Stimulated activated effector memory CD8-positive, alpha-beta T cell treated with anti-CD3 and anti-CD28 coated beads, Interleukin-12 subunit alpha, Interleukin-12 subunit beta, amount 100 ng/mL, for 72 hours (primary cell): Measurements from ENCODE around the gene HYKK.
"Not testable (repeated sequence)": the region's sequence is repeated elsewhere in the genome, so short reads cannot be mapped to it uniquely, and the experiment has no call there.

Experiments used
- ATAC-seq: fragments of 150-1000 bp; cut with Tn5 transposase; 2 replicates; pipeline ENCODE4 v1.10.0; 2021
- DNase-seq, 2 donors: peaks; one replicate each; pipeline ENCODE4 v3.0.0; 2021 to 2022; ENCODE audit warnings: low spot score in 2 of 2
- H3K27ac Mint-ChIP-seq: one replicate; pipeline ENCODE4 v1.8.0; 2022; ENCODE audit warnings: mild to moderate bottlenecking, mixed read lengths
- H3K36me3 Mint-ChIP-seq: one replicate; pipeline ENCODE4 v1.8.0; 2022; ENCODE audit warnings: mild to moderate bottlenecking, mixed read lengths
- H3K4me1 Mint-ChIP-seq: one replicate; pipeline ENCODE4 v1.8.0; 2022; ENCODE audit warnings: mixed read lengths
- H3K4me3 Mint-ChIP-seq: one replicate; pipeline ENCODE4 v1.8.0; 2022; ENCODE audit warnings: mild to moderate bottlenecking, mixed read lengths
- H3K9me3 Mint-ChIP-seq: one replicate; pipeline ENCODE4 v1.8.0; 2022; ENCODE audit warnings: mixed read lengths

Gene HYKK

DNA sequence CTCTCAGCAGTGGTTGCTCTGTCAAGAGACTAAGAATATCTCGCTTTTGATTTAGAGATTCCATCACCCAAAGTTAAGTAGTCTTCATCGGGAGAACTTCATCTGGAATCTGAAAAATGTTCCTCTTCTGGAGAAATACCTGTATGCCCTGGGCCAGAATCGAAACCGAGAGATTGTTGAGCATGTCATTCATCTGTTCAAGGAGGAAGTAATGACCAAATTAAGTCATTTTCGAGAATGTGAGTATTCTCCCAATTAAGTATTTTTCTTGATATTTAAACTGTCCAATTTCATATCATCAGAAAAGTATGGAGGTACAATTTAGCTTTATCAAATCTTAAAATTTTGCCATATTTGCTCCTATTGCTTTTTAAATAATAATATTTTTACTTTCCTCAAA is 19.9 kb downstream of the HYKK start:
- ATAC-seq, result no peak
- H3K4me1 Mint-ChIP-seq, result no peaks in the 10 kb centered on the region
- H3K9me3 Mint-ChIP-seq, result no peaks in the 10 kb centered on the region
- DNase-seq, result no peak
- no peak overlapping the region for H3K27ac Mint-ChIP-seq
- H3K36me3 Mint-ChIP-seq, result no peaks in the 10 kb centered on the region
- H3K4me3 Mint-ChIP-seq, result no peak overlapping the region

- no peaks in the 10 kb centered on the region for H3K9me3 Mint-ChIP-seq
- H3K36me3 Mint-ChIP-seq, result no peaks in the 10 kb centered on the region
- no peak overlapping the region for H3K4me3 Mint-ChIP-seq
- H3K4me1 Mint-ChIP-seq, result no peaks in the 10 kb centered on the region
- ATAC-seq, result no peak
- no peak for DNase-seq
- no peak overlapping the region for H3K27ac Mint-ChIP-seq
Observed at GRCh38 chr15:78533331-78533730, 26.0 kb downstream of the HYKK start.

DNA sequence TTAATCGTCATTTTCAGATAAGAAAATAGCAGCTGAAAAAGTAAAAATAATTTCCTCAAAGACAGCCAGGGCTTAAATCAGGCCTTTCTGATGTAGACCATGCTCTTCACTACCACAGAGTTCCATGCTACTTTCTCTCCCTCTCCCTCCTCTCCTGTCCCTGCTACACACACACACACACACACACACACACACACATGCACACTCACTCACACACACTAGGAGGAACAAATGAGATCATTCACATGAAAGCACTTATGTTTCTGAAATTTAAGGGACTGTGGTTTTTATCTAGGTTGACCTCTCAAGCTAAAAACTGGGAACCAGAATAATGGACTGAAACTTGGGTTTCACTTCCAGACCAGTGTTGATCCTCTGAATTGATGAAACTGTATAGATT is 28.8 kb downstream of the HYKK start:
- peaks cover 17% of the 10 kb centered on the region for H3K36me3 Mint-ChIP-seq
- DNase-seq (no peak), ATAC-seq (no peak)
- no peaks in the 10 kb centered on the region for H3K9me3 Mint-ChIP-seq
- H3K4me1 Mint-ChIP-seq, result no peaks in the 10 kb centered on the region
- H3K27ac Mint-ChIP-seq, result no peak overlapping the region
- no peak overlapping the region for H3K4me3 Mint-ChIP-seq

- H3K9me3 Mint-ChIP-seq, result no peaks in the 10 kb centered on the region
- H3K27ac Mint-ChIP-seq, result no peak overlapping the region
- H3K4me1 Mint-ChIP-seq, result peaks cover 11% of the 10 kb centered on the region
- H3K4me3 Mint-ChIP-seq, result no peak overlapping the region
- DNase-seq (no peak), ATAC-seq (no peak)
- H3K36me3 Mint-ChIP-seq, result peaks cover 28% of the 10 kb centered on the region
Observed at GRCh38 chr15:78537266-78537905, 30.0 kb downstream of the HYKK start.

GRCh38 chr15:78538358-78538757 is 31.0 kb downstream of the HYKK start:
- H3K36me3 Mint-ChIP-seq, result peaks cover 38% of the 10 kb centered on the region
- H3K27ac Mint-ChIP-seq, result no peak overlapping the region
- DNase-seq, result no peak
- H3K4me1 Mint-ChIP-seq, result peaks cover 20% of the 10 kb centered on the region
- no peaks in the 10 kb centered on the region for H3K9me3 Mint-ChIP-seq
- H3K4me3 Mint-ChIP-seq, result no peak overlapping the region
- no peak for ATAC-seq

GRCh38 chr15:78539464-78540140 is 32.2 kb downstream of the HYKK start:
- DNase-seq, ATAC-seq, H3K9me3 Mint-ChIP-seq: not testable (repeated sequence)
- Mint-ChIP-seq H3K4me3 (peak overlapping the region; percentile 73), H3K27ac (peak overlapping the region; percentile 99), H3K36me3 (peaks cover 50% of the 10 kb centered on the region), H3K4me1 (peaks cover 20% of the 10 kb centered on the region)

DNA sequence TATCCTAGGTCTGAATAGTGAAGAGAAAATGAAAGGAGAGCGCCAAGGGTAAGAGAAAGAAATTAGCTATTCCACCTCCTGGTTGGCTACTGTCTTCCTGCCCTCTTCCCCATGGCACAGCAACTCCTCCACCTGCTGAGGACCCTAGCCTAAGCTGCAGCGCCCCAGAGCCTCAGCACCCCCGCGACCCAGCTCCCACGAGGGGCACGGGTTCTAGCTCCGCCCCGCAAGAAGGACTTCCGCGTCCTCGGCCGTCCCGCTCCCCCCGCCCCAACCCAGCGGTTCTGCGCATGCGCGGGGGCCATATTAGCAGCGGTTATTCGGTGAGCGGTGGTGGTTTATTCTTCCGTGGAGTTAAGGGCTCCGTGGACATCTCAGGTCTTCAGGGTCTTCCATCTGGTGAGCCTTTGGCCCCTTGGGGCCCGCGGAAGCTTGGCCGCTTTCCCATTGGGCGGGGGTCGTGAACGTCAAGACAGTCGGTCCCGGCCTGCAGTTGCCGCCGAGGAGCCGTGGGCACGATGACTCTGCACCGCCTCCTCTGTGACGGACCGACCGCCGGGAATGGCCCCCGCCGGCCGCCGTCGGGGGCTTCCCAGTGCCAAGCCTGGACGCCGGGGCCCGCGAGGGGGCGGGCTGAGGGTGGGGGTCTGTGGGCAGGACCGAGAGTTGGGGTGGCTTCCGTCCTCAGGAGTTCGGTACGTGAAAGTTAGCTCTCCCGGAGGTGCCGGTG is 32.9 kb downstream of the HYKK start, which contains the start of gene PSMA4:
Gene PSMA4 (plus strand): TSS at position 304 of the 730 bp plus-strand sequence. CDS start 1,484 bp downstream, outside the sequence.
- no peaks in the 10 kb centered on the region for H3K9me3 Mint-ChIP-seq
- peak within 1 kb of the TSS; percentile 73 for H3K4me3 Mint-ChIP-seq
- H3K36me3 Mint-ChIP-seq, result peaks cover 57% of the 10 kb centered on the region
- peak within 1 kb of the TSS; percentile 99 for H3K27ac Mint-ChIP-seq
- H3K4me1 Mint-ChIP-seq, result peaks cover 20% of the 10 kb centered on the region
- DNase-seq, result peak; percentile 95 to 98
- ATAC-seq, result peak; percentile 96

DNA sequence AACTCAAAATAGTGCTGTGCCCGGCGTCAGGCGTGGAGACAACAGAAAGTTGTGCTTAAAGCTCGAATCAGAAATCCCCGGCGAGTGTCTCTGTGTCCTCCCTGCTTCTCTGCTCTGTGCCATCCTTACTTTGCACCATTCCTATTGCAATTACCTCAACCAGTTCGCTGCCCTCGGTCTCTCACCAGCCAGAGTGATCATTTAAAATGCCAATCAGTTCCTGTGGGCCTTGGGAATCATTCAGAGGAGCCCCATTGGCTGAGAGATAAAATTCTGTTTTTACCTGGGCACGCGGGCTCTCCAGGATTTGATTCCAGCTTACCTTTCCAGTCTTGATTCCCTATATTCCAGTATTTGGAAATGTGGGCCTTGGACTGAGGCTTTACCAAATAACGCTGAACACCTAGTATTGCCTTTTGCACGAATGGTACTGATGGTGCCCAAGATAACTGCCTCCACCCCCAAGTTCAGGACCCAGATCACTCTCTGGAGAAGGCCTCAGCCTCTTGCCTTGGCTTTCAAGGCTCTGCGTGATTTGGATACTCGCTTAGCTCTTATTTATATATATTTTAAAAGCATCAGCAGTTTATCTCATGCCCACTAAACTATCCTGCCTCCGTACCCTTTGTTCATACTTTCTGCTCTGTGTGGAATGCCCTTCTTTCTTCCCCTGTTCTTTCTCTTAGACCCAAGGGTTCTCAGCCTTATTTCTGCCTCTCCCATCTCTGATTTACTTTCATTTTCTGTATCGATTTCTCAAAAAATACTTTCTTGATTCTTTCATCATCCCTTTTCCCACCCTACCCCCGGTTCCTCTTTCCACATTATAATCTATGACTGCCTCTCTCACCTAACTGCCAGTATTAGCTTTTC is 33.7 kb downstream of the HYKK start:
- DNase-seq (no peak), ATAC-seq (no peak)
- peak overlapping the region; percentile 99 for H3K27ac Mint-ChIP-seq
- no peaks in the 10 kb centered on the region for H3K9me3 Mint-ChIP-seq
- H3K4me1 Mint-ChIP-seq, result peaks cover 20% of the 10 kb centered on the region
- peak overlapping the region; percentile 73 for H3K4me3 Mint-ChIP-seq
- peaks cover 65% of the 10 kb centered on the region for H3K36me3 Mint-ChIP-seq

DNA sequence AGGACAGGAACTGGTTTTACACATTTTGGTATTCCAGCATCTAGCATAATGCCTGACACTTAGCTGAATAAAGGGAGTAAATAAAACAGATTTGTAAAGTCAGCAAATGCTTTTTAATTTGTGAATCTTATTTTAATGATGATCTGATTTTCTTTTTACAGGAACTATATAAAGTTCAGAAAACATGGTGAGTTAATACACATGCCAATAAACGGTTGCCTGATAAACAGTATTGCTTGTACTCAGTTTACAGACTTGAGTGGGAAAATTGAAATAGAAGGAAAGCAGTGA is 34.3 kb downstream of the HYKK start:
- peaks cover 71% of the 10 kb centered on the region for H3K36me3 Mint-ChIP-seq
- peaks cover 20% of the 10 kb centered on the region for H3K4me1 Mint-ChIP-seq
- peak overlapping the region; percentile 99 for H3K27ac Mint-ChIP-seq
- H3K4me3 Mint-ChIP-seq, result peak overlapping the region; percentile 73
- no peak for ATAC-seq
- no peak for DNase-seq
- H3K9me3 Mint-ChIP-seq, result no peaks in the 10 kb centered on the region

DNA sequence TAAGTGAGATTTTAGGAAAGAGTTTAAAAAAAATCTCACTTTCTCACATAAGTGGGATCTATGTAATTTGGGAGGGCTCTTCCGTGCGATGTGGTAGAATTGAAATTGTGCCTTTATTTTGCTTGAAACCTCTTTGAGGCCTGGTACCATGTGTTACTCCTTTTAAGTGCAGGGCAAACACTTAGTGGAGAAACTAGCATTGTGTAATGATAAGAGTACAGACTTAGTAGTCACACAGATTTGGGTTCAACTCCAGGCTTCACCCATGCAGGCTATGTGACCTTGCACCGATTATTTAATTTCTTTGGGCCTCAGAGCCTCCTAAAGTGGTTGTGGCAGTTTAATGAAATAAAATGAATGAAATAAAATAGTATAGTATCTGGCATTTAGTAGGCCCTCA is 35.3 kb downstream of the HYKK start:
- peaks cover 20% of the 10 kb centered on the region for H3K4me1 Mint-ChIP-seq
- peak overlapping the region; percentile 73 for H3K4me3 Mint-ChIP-seq
- H3K27ac Mint-ChIP-seq, result peak overlapping the region; percentile 99
- peaks cover 80% of the 10 kb centered on the region for H3K36me3 Mint-ChIP-seq
- no peaks in the 10 kb centered on the region for H3K9me3 Mint-ChIP-seq
- no peak for ATAC-seq
- no peak for DNase-seq

DNA sequence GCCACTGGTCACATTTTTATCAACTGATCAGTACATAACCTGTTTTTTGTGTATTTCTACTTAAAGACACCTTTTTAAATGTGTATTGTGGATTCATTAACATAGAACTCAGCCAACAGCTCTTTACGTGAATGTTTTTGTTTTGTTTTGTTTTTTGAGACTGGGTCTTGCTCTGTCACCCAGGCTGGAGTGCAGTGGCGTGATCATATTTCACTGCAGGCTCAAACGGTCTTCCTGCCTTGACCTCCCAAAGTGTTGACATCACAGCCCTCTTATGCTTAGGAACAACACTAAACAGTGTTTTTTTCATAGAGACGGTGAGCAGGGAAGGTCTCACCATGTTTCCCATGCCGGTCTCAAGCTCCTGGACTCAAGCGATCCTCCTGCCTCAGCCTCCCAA is 42.8 kb downstream of the HYKK start:
- DNase-seq (no peak), ATAC-seq (no peak)
- no peak overlapping the region for H3K27ac Mint-ChIP-seq
- H3K4me3 Mint-ChIP-seq, result no peak overlapping the region
- H3K36me3 Mint-ChIP-seq, result peaks cover 64% of the 10 kb centered on the region
- no peaks in the 10 kb centered on the region for H3K9me3 Mint-ChIP-seq
- H3K4me1 Mint-ChIP-seq, result no peaks in the 10 kb centered on the region

GRCh38 chr15:78550815-78551214 is 43.4 kb downstream of the HYKK start:
- Mint-ChIP-seq H3K36me3 (peaks cover 58% of the 10 kb centered on the region), H3K9me3 (no peaks in the 10 kb centered on the region), H3K27ac (no peak overlapping the region), H3K4me1 (no peaks in the 10 kb centered on the region), H3K4me3 (no peak overlapping the region)
- ATAC-seq (no peak), DNase-seq (no peak)

- Mint-ChIP-seq H3K4me3 (no peak overlapping the region), H3K27ac (no peak overlapping the region), H3K36me3 (peaks cover 47% of the 10 kb centered on the region), H3K9me3 (no peaks in the 10 kb centered on the region), H3K4me1 (no peaks in the 10 kb centered on the region)
- ATAC-seq (no peak), DNase-seq (no peak)
Observed at GRCh38 chr15:78551902-78552301, 44.5 kb downstream of the HYKK start.

DNA sequence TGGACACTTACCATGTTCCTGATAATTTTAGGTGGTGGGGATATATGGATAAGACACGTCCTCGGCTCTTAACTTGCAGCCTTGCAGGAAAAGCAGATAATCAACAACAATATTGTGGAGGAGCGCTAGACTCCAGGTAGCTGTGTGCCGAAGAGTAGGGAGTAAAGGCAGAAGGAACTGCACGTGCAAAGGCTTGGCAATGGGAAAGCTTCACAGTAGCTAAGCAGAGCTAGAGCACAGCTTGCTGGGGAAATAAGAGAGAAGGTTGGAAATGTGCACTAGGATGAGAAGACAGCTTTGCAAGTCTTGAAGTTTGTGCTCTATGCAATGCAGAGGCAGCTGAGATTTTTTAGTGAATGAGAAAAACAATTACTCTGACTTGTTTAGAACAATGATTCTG is 45.2 kb downstream of the HYKK start:
- H3K9me3 Mint-ChIP-seq, result no peaks in the 10 kb centered on the region
- no peaks in the 10 kb centered on the region for H3K4me1 Mint-ChIP-seq
- DNase-seq (no peak), ATAC-seq (no peak)
- no peak overlapping the region for H3K4me3 Mint-ChIP-seq
- H3K36me3 Mint-ChIP-seq, result peaks cover 40% of the 10 kb centered on the region
- no peak overlapping the region for H3K27ac Mint-ChIP-seq

DNA sequence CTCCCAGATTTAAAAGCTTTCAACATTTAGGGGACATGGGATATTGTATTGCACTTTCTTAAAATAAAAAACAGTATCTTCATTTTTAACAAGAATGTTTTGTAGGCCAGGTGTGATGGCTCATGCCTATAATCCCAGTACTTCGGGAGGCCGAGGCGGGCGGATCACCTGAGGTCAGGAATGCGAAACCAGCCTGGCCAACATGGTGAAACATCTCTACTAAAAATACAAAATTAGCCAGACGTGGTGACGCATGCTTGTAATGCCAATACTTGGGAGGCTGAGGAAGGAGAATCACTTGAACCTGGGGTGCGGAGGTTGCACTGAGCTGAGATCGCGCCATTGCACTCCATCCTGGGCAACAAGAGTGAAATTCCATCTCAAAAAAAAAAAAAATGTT is 52.8 kb downstream of the HYKK start:
- not testable (repeated sequence) for ATAC-seq, H3K4me3 Mint-ChIP-seq, H3K9me3 Mint-ChIP-seq, H3K27ac Mint-ChIP-seq, DNase-seq, H3K36me3 Mint-ChIP-seq, H3K4me1 Mint-ChIP-seq
